Measurements from ENCODE around the gene RARRES2. TPM values are rescaled to one million over a fixed set of nuclear protein-coding genes. Genes with fewer than 3 reads are reported as not detected.

RARRES2 gene
- total RNA-seq, 4 donors from 2014 or later, result 21.5 to 99.9 (median 27.1) TPM

- no peak overlapping the region for H3K27ac ChIP-seq
- TF ChIP-seq CTCF (IDR thresholded peaks at IDR 0.05), result no peak
- no peak for TF ChIP-seq POLR2A (IDR thresholded peaks at IDR 0.05)
- DNase-seq, result peak in 1 of 3 donors; percentile 34
- H3K4me1 ChIP-seq, result peaks cover 0 to 5% (median 2%) of the 10 kb centered on the region in 4 donors
- no peak overlapping the region for H3K4me3 ChIP-seq
- H3K9me3 ChIP-seq, result no peaks in the 10 kb centered on the region
- no peaks in the 10 kb centered on the region for H3K36me3 ChIP-seq
- no peaks in the 10 kb centered on the region for H3K27me3 ChIP-seq
These were observed 20.6 kb upstream of the RARRES2 start for GRCh38 chr7:150361807-150362621.

- DNase-seq, result peak in 1 of 3 donors; percentile 22
- Histone ChIP-seq H3K4me1 (peaks cover 0 to 5% (median 2%) of the 10 kb centered on the region in 4 donors), H3K36me3 (no peaks in the 10 kb centered on the region), H3K27ac (no peak overlapping the region), H3K4me3 (no peak overlapping the region), H3K9me3 (no peaks in the 10 kb centered on the region), H3K27me3 (no peaks in the 10 kb centered on the region)
- TF ChIP-seq CTCF (IDR thresholded peaks at IDR 0.05) (no peak), POLR2A (IDR thresholded peaks at IDR 0.05) (no peak)
These were observed 20.0 kb upstream of the RARRES2 start for GRCh38 chr7:150361402-150361801.

GRCh38 chr7:150360363-150361058, 19.1 kb upstream of the RARRES2 start:
- TF ChIP-seq POLR2A (IDR thresholded peaks at IDR 0.05) (no peak), CTCF (IDR thresholded peaks at IDR 0.05) (no peak)
- no peak overlapping the region for H3K27ac ChIP-seq
- peaks cover 0 to 5% (median 3%) of the 10 kb centered on the region in 4 donors for H3K4me1 ChIP-seq
- H3K4me3 ChIP-seq, result no peak overlapping the region
- H3K27me3 ChIP-seq, result no peaks in the 10 kb centered on the region
- H3K36me3 ChIP-seq, result no peaks in the 10 kb centered on the region
- no peaks in the 10 kb centered on the region for H3K9me3 ChIP-seq
- DNase-seq, result no peak

GRCh38 chr7:150359622-150360362, 18.4 kb upstream of the RARRES2 start:
- peak in 1 of 3 donors; percentile 25 for DNase-seq
- Histone ChIP-seq H3K27ac (no peak overlapping the region), H3K9me3 (no peaks in the 10 kb centered on the region), H3K4me3 (no peak overlapping the region), H3K36me3 (no peaks in the 10 kb centered on the region), H3K4me1 (peaks cover 0 to 7% (median 5%) of the 10 kb centered on the region in 4 donors), H3K27me3 (no peaks in the 10 kb centered on the region)
- TF ChIP-seq POLR2A (IDR thresholded peaks at IDR 0.05) (no peak), CTCF (IDR thresholded peaks at IDR 0.05) (no peak)

GRCh38 chr7:150358988-150359621, 17.7 kb upstream of the RARRES2 start:
- Histone ChIP-seq H3K4me3 (no peak overlapping the region), H3K27me3 (no peaks in the 10 kb centered on the region), H3K9me3 (no peaks in the 10 kb centered on the region), H3K4me1 (peaks cover 0 to 7% (median 5%) of the 10 kb centered on the region in 4 donors), H3K36me3 (no peaks in the 10 kb centered on the region), H3K27ac (no peak overlapping the region)
- TF ChIP-seq CTCF (IDR thresholded peaks at IDR 0.05), result no peak
- no peak for TF ChIP-seq POLR2A (IDR thresholded peaks at IDR 0.05)
- DNase-seq, result peak in 1 of 3 donors; percentile 14

All from Peyer's patch (tissue), 4 donors.